Gastroesophageal sphincter (tissue), 4 donors: Measurements from ENCODE around the gene CBR3. TPM values are rescaled to one million over a fixed set of nuclear protein-coding genes. Genes with fewer than 3 reads are reported as not detected.

Experiments
- ATAC-seq: fragments of 150-250 bp; one replicate; pipeline ENCODE4 v1.9.1; 2016; ENCODE audit warnings: mild to moderate bottlenecking, moderate library complexity
- H3K27ac ChIP-seq, 4 donors: fragments of 200-600 bp; sonication (generic) in 3 of 4; 1 replicate in 3 of 4; 2 replicates in 1 of 4; pipeline ENCODE4 v1.5.1; 2016 to 2019
- H3K27me3 ChIP-seq: fragments of 200-600 bp; sonication (generic); one replicate; pipeline ENCODE4 v1.5.1; 2019
- H3K36me3 ChIP-seq, 2 donors: fragments of 200-600 bp; sonication (generic); one replicate each; pipeline ENCODE4 v1.5.1; 2019; ENCODE audit warnings: control low read depth in 1 of 2
- H3K4me1 ChIP-seq, 3 donors: fragments of 200-600 bp; sonication (generic); 1 replicate in 2 of 3; 2 replicates in 1 of 3; pipeline ENCODE4 v1.5.1; 2016 to 2019; ENCODE audit warnings: control low read depth in 2 of 3
- H3K4me3 ChIP-seq, 2 donors: fragments of 200-600 bp; sonication (generic); one replicate each; pipeline ENCODE4 v1.5.1; 2019; ENCODE audit warnings: mild to moderate bottlenecking in 1 of 2, moderate library complexity in 1 of 2
- H3K9me3 ChIP-seq, 3 donors: fragments of 200-600 bp; sonication (generic); one replicate each; pipeline ENCODE4 v1.5.1; 2017 to 2019; ENCODE audit warnings: control low read depth in 2 of 3
- EP300 ChIP-seq: sonication (generic); formaldehyde crosslinking; IDR thresholded peaks from one replicate; pipeline ENCODE4 v1.6.1; 2017; ENCODE audit warnings: antibody characterized with exemption, mild to moderate bottlenecking
- POLR2A ChIP-seq, 2 donors: fragments of 450-650 bp; IDR thresholded peaks; one replicate each; pipeline ENCODE4 v1.6.1; 2017; ENCODE audit warnings: antibody characterized with exemption in 2 of 2, mild to moderate bottlenecking in 2 of 2, moderate library complexity in 1 of 2
- POLR2AphosphoS5 ChIP-seq: sonication (generic); formaldehyde crosslinking; IDR thresholded peaks from one replicate; pipeline ENCODE4 v1.6.1; 2017; ENCODE audit warnings: antibody characterized with exemption
- WGBS, 2 donors: methylation state at CpG; one replicate each; pipeline ENCODE4 v1.1.5; 2018; ENCODE audit warnings: low coverage in 1 of 2; 5-methylcytosine and 5-hydroxymethylcytosine counted together
- total RNA-seq, 4 donors: library from RNA; depleted of rRNA; stranded (reverse); fragments of >200 nt; gene quantifications; one replicate each; pipeline ENCODE4 v1.1.0, GENCODE V29; 2016
- TF ChIP-seq, protein P1 (sequence below), 4 experiments: fragments of 200-600 bp in 2 of 4; fragments of 450-650 bp in 2 of 4; sonication (generic) in 1 of 4; IDR thresholded peaks; one replicate each; pipeline ENCODE4 v1.5.1; 2017 to 2019; ENCODE audit warnings: antibody characterized with exemption in 4 of 4, mild to moderate bottlenecking in 2 of 4, moderate library complexity in 2 of 4

Gene CBR3
- total RNA-seq, 4 donors from 2014 or later = 9.6 to 20.9 (median 14.0) TPM

- Histone ChIP-seq H3K27ac (no peak overlapping the region), H3K4me3 (no peak overlapping the region), H3K4me1 (no peaks in the 10 kb centered on the region), H3K27me3 (no peaks in the 10 kb centered on the region), H3K36me3 (peaks cover 0 to 41% of the 10 kb centered on the region in 2 donors), H3K9me3 (no peaks in the 10 kb centered on the region)
- ATAC-seq = no peak
- TF ChIP-seq EP300 = no peak
- no peak for TF ChIP-seq POLR2A (IDR thresholded peaks at IDR 0.05)
- TF ChIP-seq POLR2AphosphoS5 = no peak
- TF ChIP-seq, protein P1, sequence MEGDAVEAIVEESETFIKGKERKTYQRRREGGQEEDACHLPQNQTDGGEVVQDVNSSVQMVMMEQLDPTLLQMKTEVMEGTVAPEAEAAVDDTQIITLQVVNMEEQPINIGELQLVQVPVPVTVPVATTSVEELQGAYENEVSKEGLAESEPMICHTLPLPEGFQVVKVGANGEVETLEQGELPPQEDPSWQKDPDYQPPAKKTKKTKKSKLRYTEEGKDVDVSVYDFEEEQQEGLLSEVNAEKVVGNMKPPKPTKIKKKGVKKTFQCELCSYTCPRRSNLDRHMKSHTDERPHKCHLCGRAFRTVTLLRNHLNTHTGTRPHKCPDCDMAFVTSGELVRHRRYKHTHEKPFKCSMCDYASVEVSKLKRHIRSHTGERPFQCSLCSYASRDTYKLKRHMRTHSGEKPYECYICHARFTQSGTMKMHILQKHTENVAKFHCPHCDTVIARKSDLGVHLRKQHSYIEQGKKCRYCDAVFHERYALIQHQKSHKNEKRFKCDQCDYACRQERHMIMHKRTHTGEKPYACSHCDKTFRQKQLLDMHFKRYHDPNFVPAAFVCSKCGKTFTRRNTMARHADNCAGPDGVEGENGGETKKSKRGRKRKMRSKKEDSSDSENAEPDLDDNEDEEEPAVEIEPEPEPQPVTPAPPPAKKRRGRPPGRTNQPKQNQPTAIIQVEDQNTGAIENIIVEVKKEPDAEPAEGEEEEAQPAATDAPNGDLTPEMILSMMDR (IDR thresholded peaks at IDR 0.05) = no peak
- WGBS, 2 donors = 98% methylated on average over 4 of the region's 4 CpGs; no CpG with 5 or more reads in 1 of the 2 donors
These were observed 32.7 kb downstream of the CBR3 start for GRCh38 chr21:36167541-36167940.

GRCh38 chr21:36169470-36170128, 34.7 kb downstream of the CBR3 start:
- TF ChIP-seq EP300 (no peak), POLR2AphosphoS5 (no peak), POLR2A (IDR thresholded peaks at IDR 0.05) (no peak)
- TF ChIP-seq, protein P1 (IDR thresholded peaks at IDR 0.05) = no peak
- WGBS, 2 donors = 88 to 97% methylated on average over 4 to 10 of the region's 19 CpGs
- Histone ChIP-seq H3K27me3 (no peaks in the 10 kb centered on the region), H3K4me3 (no peak overlapping the region), H3K36me3 (peaks cover 0 to 41% of the 10 kb centered on the region in 2 donors), H3K27ac (no peak overlapping the region), H3K4me1 (no peaks in the 10 kb centered on the region), H3K9me3 (no peaks in the 10 kb centered on the region)
- no peak for ATAC-seq

GRCh38 chr21:36170823-36171222, 35.9 kb downstream of the CBR3 start:
- Histone ChIP-seq H3K27me3 (no peaks in the 10 kb centered on the region), H3K36me3 (peaks cover 0 to 44% of the 10 kb centered on the region in 2 donors), H3K9me3 (no peaks in the 10 kb centered on the region), H3K27ac (no peak overlapping the region), H3K4me1 (no peaks in the 10 kb centered on the region), H3K4me3 (no peak overlapping the region)
- 80 to 100% methylated on average over 3 to 4 of the region's 6 CpGs for WGBS, 2 donors
- no peak for ATAC-seq
- TF ChIP-seq POLR2AphosphoS5 = no peak
- TF ChIP-seq, protein P1 (IDR thresholded peaks at IDR 0.05) = no peak
- TF ChIP-seq POLR2A (IDR thresholded peaks at IDR 0.05) = no peak
- TF ChIP-seq EP300 = no peak

GRCh38 chr21:36171336-36171735, 36.5 kb downstream of the CBR3 start:
- no peak for TF ChIP-seq EP300
- TF ChIP-seq, protein P1 (IDR thresholded peaks at IDR 0.05) = no peak
- no peak for TF ChIP-seq POLR2A (IDR thresholded peaks at IDR 0.05)
- TF ChIP-seq POLR2AphosphoS5 = no peak
- Histone ChIP-seq H3K27ac (no peak overlapping the region), H3K27me3 (no peaks in the 10 kb centered on the region), H3K4me1 (no peaks in the 10 kb centered on the region), H3K36me3 (peaks cover 0 to 38% of the 10 kb centered on the region in 2 donors), H3K9me3 (no peaks in the 10 kb centered on the region), H3K4me3 (no peak overlapping the region)
- WGBS, 2 donors = 85 to 100% methylated on average over 3 to 4 of the region's 5 CpGs
- ATAC-seq = no peak

- H3K36me3 ChIP-seq = peaks cover 0 to 33% of the 10 kb centered on the region in 2 donors
- H3K9me3 ChIP-seq = no peaks in the 10 kb centered on the region
- ATAC-seq = no peak
- H3K4me1 ChIP-seq = no peaks in the 10 kb centered on the region
- no peak overlapping the region for H3K4me3 ChIP-seq
- no peaks in the 10 kb centered on the region for H3K27me3 ChIP-seq
- 40 to 54% methylated on average over 2 to 6 of the region's 9 CpGs for WGBS, 2 donors
- no peak overlapping the region for H3K27ac ChIP-seq
- no peak for TF ChIP-seq EP300
- TF ChIP-seq, protein P1 (IDR thresholded peaks at IDR 0.05) = no peak
These were observed 37.0 kb downstream of the CBR3 start for GRCh38 chr21:36171741-36172331.
